Brain pericyte (primary cell): ENCODE results near the gene TOP3A.

Experiments used
- DNase-seq: peaks from one replicate; pipeline ENCODE4 v3.0.0-alpha.2; 2012; ENCODE audit warnings: low read depth, low spot score

Gene TOP3A

DNA sequence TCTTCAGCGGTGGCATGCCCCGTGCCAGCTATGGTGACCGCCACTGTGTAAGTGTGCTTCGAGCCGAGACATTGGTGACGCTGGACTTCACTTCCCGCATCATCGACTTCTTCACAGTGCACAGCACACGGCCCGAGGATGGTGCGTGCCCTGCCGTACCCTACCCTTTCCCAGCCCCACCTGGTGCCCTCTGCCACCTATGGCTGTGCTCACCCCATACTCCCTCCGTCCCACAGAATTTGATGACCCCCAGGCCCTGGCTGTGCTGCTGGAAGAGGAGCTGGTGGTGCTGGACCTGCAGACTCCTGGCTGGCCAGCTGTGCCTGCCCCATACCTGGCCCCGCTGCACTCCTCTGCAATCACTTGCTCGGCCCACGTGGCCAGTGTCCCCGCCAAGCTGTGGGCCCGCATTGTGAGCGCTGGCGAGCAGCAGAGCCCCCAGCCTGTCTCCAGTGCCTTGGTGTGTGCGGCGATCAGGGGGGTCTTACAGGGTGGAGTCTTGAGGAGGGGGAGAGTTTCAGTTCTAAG lies 79.9 kb downstream of the TOP3A start:
- DNase-seq, result no peak

- no peak for DNase-seq
These were observed 80.8 kb downstream of the TOP3A start for GRCh38 chr17:18233803-18234518.

GRCh38 chr17:18231164-18231563 lies 83.6 kb downstream of the TOP3A start:
- DNase-seq, result no peak

DNA sequence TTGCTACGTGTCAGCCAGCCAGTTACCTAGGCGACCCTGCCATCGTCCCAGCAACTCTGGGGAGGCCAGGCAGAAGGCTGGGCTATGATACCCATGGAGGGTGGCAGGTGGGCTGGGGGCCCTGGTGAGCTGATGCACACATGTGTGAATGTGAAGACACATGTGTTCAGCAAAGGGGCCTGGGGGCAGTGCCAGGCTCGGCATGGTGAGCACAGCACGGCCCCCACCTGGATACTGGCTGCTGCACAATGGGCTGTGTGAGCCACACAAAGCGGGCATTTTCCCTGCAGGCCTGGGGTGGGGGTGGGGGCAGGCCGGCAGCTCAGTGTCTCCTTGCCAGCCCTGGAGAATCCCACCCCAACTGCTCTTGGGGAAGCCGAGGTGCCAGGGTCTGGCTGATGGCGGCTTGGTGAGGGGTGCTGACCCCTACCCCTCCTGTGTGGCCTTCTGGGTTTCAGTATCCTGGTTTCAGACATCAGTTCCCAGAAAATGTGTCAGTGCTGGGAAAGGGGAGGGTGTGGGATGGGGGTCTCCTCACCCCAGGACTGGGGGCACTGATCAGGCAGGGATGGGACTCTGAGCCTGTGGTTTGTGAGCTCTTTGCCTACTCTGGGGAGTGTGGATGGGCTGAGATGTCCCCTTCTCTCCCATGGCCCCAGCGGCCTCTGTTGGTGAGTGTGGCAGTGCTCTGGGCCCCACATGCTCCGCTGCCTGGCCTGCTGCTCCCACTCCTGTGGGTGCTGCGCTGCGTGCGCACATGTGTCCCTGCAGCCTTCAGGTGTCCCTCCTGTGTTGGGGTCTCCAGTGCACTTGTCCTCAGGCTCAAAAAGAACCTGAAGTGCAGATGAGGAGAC lies 84.3 kb downstream of the TOP3A start:
- no peak for DNase-seq

DNA sequence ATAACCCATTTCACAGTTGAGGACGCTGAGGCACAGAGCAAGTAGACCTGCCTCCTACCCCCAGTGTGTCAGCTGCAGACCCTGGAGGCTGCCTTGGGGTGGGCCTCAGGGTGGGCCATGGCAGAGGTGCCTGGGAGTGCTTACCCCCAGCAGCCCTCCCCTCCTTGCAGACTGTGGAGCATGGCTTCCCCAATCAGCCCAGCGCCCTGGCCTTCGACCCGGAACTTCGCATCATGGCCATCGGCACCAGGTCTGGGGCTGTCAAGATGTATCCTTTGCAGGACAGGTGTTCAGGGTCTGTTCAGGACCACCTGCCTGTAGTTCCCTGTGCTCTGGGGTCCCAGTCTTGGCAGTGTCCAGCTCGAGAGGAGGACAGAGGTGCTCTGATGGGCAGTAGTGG lies 85.0 kb downstream of the TOP3A start:
- no peak for DNase-seq

DNA sequence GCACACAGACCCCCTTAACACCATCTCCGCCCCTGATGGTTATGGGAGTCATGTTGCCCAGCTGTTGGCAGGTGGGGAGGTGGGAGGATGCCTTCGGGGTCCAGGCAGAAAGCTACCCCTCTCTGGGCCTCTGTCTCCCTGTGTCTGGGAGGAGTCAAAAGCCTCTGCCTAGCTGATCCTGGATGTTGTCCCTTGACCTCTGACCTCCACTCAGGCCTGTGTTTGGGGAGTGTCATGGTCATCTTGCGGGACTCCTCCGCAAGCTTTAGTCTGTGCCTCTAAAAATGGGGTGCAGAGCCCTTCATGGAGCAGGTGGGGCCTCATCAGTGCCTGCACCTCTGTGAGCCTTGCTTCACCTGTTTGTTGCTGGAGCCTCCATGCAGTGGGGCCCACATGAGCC lies 85.5 kb downstream of the TOP3A start:
- no peak for DNase-seq

DNA sequence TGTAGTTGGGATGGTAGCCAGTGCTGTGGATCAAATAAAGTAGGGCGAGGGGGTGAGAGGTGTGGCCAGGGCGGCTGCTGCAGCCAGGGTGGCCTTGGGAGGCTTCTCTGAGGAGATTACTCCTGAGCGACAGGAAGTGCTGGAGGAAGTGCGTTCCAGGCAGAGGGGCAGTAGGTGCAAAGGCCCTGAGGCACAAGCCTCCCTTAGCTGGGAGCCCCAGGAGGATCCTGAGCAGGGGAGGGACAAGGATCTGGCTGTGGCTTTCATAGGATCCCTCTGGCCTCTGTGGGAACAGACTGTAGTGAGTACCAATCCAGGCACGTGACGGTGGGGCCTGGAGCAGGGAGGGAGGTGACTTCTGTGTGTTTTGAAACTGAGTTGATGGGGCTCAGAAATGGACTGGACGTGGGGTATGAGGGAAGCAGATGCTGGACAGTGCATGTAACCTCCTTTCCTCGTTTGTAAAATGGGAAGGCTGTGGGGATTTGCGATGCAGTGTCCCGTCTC lies 86.6 kb downstream of the TOP3A start:
- no peak for DNase-seq

DNA sequence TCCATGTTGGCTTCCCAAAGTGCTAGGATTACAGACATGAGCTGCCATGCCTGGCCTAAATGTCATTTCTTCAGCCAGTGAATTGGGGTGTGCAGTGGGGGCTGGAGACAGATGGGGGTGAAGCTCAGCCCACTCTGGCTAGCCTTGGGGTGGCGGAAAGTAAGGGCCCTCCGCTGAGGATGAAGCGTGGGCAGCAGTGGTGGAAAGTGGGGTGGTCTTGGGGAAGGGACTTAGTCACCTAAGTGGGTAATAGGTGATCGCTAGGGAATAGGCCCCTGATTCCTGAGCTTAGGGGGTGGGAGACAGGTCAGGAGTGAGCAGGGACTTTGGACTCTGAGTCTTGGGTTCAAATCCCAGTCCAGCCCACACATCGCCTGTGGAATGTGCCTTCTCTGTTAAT lies 87.2 kb downstream of the TOP3A start:
- DNase-seq, result no peak

GRCh38 chr17:18226284-18226945 lies 88.4 kb downstream of the TOP3A start:
- no peak for DNase-seq

DNA sequence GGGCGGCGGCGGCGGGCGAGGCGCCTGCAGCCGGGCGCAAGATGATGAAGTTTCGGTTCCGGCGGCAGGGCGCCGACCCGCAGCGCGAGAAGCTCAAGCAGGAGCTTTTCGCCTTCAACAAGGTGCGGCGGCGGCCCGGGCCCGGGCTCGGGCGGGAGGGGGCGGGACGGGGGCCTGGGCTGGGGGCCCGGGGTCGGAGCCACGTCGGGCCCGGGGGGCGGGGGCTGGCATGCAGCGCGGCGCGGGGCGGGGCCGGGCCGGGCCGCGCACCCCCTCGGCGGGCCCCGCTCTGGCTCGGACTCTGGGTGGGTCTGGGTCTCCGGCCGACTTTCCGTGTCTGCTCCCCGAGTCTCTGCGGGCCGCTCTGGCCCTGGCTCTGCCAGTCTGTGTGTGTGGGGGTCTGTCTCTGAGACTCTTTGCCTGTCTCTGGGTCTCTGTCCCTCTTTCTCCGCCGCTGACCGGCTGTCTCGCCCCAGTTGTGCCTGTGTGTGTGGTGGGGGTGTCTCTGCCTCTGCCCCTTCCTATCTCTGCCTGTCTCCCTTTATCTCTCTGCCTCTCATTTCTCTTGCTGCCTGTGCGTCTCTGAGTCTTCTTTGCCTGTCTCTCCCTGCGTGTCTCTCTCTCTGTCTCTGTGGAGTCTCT lies 89.0 kb downstream of the TOP3A start:
- no peak for DNase-seq

DNA sequence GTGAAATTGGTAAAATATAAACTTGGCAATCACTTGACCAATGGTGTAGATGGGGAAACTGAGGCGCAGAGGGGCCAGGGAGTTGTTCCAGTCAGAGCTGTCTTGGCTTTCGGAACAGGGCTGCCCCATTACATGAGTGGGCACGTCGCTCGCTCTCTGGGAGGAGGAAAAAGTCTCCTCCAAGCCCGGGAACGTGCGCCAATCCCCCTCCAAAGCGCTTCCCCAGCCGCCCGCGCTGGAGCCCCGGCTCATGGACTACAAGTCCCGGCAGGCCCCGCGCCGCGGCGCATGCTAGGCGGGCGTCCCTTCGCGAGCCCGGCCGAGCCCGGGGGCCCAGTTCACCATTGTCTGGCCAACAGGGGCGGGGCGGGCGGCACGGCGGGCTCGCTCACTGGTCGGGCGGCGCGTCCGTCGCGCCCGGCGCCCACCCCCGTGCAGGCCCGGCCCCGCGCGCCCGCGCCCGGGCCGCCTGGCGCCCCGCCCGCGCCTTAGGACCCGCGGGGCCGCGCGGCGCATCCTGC lies 89.6 kb downstream of the TOP3A start, which contains the start of gene LLGL1:
LLGL1 (plus strand) TSS at position 515 of the 521 bp plus-strand sequence. CDS start 48 bp downstream, outside the sequence.
- peak; percentile 78 for DNase-seq

DNA sequence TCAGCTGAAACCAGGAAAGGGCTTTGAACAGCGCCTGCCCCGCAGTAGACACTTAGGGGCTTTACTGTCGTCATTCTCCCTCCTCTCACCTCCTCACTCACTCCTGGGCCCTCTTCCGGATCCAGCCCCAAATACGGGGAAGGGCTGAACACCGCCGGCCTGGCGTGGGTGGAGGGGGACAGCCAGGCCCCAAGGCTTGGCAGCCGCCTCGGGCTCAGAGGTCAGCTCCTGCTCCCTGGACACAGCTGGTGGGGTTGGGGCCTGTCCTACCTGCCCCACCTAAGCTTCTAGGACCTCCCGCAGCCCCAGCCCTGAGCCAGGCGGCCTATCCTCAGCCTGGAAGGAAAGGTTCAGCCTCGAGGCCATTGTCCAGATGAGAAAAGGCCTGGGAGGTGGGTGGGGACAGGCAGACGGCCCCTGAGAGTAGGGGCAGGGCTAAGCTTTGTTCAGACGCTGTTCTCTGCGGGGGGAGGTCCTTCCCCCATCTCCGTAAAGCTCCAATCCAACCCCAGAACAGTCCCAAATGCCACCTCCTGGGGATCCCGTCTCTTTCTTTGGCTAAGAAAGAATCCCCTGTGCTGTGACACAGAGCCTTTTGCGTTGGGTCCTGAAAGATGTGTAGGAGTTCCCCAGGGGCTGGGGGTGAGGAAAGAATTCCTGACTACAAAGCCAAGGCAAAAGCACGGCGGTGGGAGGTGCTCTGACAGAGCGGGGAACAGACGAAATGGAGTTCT lies 90.2 kb downstream of the TOP3A start:
- no peak for DNase-seq

DNA sequence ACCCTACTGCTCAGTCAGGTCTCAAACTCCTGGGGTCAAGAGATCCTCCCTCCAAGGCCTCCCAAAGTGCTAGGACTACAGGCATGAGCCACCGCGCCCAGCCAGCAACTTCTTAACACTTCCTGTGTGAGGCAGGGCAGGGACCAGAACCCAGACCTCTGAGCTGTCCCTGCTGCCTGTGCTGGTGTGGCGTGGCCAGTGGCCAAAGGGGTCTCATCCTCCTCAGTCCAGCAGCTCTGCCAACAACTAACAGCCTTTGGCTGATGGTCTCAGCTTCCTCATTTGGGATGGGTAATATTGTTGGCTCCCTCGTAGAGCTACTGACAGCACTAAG lies 90.8 kb downstream of the TOP3A start:
- DNase-seq, result no peak
